SH-SY5Y (cell line): ENCODE data around the gene NOTCH2.

Experiments
- GATA2 ChIP-seq: IDR thresholded peaks from 2 replicates; pipeline ENCODE4 v1.6.1; 2011; ENCODE audit warnings: mild to moderate bottlenecking, low read depth, low read length
- GATA3 ChIP-seq: IDR thresholded peaks from 2 replicates; pipeline ENCODE4 v1.6.1; 2011; ENCODE audit warnings: low read depth, mild to moderate bottlenecking, low read length, moderate library complexity

DNA sequence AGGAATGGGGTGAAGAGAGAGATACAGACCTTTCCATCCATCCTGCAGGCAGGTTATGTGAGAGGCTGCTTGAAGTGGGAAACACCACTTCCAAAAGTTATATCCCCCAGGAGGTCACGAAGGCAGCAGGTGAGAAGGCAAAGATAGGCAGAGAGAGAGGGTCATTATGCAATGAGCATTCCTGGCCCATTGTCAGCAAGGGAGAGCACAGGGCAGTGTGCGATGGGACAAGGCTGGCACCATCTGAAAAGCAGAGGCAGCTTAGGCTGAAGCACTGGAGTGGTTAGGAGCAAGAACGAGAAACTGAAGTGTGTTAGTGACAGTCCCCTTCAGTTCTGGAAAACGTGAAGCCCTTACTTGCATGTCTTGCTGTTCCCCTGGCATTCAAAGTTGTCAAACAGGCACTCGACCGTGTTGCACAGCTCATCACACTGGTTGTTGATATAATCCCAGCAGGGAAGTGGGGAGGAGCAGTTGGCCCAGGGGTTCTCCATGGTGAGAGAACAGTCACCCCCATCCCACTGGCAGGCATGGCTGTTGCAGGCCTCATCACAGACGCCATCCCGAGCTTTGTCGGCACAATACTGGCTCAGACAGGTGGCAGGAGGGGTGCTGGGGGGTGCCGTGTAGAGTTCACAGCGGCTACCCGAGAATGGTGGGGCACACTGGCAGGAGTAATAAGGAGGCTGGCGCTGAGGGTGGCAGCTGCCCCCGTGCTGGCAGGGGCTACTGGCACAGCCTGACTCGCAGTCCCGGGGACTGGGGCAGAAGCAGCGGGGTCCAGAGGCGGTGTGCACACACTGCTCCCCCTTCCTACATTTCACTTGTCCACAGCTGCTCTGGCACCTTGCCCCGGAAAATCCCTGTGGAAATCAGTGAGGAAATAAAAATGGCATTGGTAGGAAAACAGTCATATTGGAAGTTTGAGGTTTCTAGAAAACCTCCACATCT, 144.2 kb downstream of the NOTCH2 start:
- TF ChIP-seq GATA3 (no peak), GATA2 (no peak)
